ENCODE results near the gene DEGS2.

- TF ChIP-seq CTCF (IDR thresholded peaks at IDR 0.05) (no peak), POLR2A (IDR thresholded peaks at IDR 0.05) (no peak)
Observed at GRCh38 chr14:100135784-100136183, 23.7 kb downstream of the DEGS2 start.

All from gastroesophageal sphincter (tissue), 3 donors.